GM19351 (cell line): ENCODE measurements around the gene SWAP70.

ENCODE experiments used
- ATAC-seq: cut with Tn5 transposase; IDR thresholded peaks from one replicate; pipeline ENCODE4 v1.9.1; 2021; ENCODE audit warnings: mild to moderate bottlenecking, moderate library complexity; ENCODE audit not compliant: unreplicated experiment

SWAP70 gene

DNA sequence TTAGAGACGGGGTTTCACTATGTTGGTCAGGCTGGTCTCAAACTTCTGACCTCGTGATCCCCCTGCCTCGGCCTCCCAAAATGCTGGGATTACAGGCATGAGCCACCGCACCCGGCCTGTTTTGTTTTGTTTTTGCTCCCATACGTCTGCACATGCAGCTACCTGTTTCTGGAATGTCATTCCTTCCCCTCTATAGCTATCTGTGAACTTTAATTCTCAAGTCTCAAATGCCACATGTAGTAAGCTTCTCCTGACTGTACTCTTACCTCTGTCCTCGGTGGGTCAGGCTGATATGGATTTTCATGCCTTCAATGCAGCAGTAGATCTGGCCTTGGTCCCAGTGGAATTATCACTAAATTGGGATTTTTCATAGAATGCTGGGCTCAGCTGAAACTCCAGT is 12.4 kb upstream of the SWAP70 start:
- ATAC-seq, result no peak

DNA sequence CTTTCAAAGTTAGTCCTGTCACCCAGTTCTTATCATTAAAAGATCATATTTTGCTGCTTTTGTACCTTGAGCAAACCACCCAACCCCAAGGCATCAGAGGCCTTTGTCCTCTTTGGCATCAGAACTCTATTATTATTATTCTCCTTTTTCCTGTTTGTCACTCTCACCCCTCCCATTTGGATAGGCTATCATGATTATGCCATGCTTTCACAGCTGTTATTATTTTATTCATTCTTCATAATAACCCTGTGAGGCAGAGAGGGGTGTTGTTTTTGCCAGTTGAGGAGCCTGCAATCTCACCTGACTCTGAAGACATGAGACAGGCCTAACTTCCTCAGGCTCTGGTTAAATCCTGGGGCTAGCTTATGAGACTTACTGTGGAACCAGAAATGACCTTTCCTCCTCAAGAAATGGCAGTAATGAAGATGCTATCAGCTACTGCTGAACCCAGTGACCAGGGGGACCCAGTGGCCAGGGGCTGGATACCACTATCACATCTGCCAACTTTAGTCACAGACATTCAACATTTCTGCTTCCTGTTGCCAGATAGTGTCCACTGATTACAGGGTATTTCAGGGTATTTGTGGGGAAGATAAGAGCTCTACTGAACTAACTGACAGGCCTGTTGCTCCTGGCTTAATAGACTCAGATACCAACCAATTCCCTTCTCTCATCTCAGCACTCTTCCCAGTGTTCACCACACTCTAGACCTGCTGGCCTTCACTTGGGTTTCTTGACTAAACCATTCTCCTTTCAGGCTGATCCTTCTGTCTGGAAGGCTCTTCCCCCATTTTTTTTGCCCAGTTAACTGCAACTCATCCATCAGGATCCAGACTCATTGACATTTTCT is 11.8 kb upstream of the SWAP70 start:
- ATAC-seq, result no peak

DNA sequence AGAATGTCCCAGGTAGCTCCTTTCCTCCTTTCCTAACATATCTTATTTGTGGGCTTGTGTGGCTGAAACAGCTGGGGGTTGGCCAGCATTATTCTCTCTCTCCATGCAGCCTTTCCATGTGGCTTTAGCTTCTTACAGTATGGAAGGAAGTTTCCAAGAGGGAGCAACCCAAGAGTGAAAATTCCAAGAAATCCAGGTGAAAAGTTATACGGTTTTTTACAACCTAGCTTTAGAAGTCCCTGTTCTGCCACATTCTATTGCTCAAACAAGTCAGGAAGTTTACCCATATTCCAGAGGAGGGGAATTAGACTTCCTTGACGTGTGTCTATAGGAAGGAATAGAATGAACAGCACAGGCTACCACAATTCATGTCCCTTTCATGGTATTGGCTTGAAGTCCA is 10.0 kb upstream of the SWAP70 start:
- ATAC-seq, result no peak

DNA sequence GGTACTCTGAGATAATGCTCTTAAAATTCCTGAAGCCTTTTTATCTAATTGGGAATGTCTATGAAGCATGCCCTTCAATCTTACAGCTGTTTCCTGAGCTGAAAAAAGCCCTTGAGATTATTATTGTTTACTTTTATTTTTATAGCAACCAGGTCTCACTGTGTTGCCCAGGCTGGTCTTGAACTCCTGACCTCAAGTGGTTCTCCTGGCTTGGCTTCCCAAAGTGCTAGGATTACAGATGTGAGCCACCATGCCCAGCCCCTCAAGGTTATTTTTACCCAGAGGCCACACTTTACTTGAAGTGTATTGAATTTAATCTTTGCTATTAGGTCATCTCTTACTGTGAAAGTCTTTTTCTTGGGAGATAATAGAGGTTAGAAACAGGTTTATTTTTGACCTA is 7.0 kb upstream of the SWAP70 start:
- ATAC-seq, result no peak

DNA sequence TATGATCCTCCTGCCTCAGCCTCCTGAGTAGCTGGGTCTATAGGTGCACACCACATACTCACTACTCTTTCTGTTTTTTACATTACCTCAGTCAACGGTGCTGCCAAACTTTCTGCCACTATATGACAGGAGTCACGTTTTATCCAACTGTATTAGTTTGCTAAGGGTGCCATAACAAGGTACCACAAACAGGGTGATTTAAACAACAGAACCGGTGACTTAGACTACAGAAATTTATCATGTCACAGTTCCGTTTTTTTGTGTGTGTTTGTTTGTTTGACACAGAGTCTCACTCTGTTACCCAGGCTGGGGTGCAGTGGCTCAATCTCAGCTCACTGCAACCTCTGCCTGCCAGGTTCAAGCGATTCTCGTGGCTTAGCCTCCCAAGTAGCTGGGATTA is 6.3 kb upstream of the SWAP70 start:
- ATAC-seq, result no peak

DNA sequence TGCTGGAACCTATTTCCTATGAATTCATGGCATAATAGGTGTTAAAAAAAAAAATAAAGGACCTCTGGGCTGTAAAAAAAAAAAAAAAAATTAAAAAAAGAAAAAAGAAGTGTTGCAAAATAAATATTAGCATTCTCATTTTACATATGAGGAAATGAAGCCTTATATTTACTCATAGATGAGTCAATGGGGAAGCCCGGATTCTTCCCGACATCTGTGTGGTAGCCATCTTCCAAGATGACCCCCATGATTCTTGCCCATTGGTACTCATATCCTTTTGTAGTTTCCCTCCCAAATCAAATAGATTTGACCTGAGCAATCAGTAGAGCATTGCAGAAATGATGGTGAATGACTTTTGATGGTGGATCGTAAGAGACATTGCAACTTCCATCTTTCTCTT is 3.0 kb upstream of the SWAP70 start:
- no peak for ATAC-seq

DNA sequence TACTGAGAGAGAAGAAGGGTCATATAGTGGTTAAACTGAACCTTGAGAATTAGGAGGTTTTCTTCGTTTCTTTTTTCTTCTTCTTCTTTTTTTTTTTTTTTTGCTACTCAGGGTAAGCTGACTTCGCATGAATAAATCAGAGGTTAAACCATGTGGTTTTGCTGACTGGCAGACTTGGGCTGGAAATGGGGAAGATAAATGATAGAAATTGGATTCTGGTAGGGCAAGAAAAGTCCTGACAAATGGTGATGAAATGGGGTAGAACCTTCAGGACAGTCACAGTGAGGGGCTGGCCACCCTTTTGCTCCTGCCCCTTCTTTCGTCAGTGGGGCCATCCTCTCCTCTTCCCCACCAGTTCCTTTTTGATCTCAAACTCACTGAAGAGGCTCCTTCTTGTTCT is 1.6 kb upstream of the SWAP70 start:
- no peak for ATAC-seq

DNA sequence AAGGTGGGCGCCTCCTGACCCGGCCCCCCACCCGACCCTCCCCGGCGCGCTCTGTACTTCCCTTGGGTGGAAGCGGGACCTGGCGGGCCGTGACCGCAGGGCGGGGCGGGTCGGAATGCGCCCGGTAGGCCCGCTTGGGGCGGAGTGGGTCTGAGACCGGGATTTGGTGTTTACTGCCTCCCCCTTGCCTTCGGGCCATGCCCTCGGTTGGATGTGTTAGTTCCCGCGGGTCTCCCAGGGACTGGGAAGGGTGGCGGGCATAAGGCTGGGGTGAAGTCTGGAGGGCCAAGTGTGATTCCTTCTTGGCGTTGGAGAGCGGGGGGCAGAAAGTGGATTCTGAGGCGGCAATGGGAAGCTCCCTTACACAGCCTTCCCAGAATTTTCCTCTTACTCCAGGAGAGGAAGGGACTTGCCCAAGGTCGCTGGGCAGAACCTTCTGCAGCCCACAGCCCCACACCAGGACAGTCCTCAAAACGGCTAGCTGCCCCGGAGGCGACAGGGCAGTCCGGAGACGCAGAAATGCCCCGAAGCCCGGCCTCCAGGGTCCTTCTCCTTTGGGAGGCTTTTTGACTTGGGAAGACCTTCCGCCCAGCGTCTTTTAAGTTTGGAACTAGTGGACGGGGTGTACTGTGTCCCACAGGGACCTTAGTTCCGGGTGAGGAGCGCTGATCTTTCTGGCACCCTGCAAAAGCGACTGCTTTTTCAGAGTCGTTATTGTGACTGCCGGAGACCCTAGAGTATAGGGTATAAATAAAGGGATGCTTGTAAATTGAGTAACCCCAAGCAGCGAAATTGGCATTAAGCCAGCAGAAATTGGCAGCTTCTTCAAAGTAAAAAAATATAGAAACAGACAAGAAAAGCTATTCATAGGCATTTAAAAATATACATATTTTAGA is 647 bp downstream of the SWAP70 start:
- peak; percentile 35 for ATAC-seq

DNA sequence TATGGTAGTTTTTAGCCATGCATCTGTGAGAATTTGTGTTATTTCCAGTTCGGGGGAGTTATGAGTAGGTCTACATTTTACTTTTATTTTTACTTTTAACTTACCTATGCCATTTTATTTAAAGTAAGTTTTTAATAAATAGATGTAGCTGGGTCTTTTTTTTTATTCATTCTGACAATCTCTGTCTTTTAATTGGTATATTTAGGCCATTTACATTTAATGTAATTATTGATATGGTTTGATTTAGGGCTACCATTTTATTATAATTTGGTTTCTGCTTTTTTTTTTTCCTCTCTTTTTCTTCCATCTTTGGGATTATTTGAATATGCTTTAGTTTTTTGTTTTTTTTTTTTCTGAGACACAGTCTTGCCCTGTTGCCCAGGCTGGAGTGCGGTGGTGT is 1.9 kb downstream of the SWAP70 start:
- ATAC-seq, result no peak

DNA sequence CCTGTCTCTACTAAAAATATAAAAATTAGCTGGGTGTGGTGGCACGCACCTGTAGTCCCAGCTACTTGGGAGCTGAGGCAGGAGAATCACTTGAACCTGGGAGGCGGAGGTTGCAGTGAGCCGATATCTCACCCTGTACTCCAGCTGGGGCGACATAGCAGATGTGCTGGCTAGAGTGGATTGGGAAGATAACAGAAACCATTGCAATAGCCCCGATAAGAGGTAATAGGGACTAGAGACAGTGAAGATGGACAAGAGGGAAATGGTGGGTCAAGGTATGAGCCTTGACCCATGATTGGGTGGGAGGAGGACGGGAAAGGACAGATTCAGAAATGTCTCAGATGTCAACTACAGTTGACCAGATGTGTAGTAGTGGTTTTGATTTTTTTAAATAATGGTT is 6.1 kb downstream of the SWAP70 start:
- no peak for ATAC-seq

DNA sequence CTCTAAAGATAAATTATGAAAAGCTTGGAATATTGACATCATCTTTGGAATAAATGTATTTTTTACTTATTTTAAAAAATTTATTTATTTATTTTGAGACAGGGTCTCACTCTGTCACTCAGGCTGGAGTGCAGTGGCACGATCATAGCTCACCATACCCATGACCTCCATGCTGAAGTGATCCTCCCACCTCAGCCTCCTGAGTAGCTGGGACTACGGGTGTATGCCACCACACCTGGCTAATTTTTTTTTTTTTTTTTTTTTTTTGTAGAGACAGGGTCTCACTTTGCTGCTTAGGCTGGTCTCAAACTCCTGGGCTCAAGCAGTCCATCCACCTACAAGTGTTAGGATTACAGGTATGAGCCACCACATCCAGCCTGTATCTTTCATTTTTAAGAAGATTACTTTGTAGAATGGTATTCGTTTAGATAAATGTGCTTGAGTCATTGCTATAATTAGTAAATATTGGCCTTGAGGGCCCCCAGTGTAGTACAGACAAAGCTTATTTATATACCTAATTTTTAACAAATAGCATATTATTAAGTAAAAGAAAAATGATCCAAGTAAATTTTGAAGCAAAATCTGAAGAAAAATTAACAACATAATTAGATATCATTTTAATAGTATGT is 8.5 kb downstream of the SWAP70 start:
- no peak for ATAC-seq

DNA sequence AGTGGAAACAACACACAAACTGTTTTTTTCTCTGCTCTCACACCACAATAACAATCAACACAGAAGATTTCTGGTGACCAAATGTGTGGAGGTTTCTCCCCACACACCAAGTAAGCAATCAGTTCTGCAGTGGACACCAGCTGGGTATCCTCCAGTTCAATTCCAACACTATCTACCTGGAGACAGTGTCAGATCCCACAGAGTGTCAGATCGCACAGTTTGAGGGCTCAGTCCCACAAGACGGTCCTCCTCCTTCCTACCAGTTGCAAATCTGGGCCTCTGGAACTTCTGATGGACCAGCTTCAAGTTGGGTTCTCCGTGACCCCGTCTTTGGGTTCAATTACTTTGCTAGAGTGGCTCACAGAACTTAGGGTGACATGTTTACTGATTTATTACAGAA is 9.0 kb downstream of the SWAP70 start:
- no peak for ATAC-seq

DNA sequence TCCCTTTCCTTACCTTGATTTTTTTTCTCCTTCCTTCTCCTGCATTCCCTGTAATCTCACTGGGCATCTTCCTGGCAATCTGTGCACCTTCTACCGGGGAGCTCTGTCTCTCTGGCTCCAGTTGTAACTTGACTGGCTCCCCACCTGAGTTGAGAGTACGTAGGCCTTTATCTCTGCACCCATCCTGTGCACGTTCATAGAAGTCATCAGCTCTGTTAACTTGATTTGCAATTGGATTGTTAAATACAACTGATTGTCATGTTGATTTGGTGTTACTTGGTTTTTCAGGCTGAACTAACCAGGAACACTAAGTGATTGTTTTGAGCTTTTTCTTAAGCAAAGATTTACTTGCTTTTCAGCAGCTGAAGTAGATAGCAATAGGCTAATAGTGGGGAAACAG is 11.8 kb downstream of the SWAP70 start:
- ATAC-seq, result no peak

DNA sequence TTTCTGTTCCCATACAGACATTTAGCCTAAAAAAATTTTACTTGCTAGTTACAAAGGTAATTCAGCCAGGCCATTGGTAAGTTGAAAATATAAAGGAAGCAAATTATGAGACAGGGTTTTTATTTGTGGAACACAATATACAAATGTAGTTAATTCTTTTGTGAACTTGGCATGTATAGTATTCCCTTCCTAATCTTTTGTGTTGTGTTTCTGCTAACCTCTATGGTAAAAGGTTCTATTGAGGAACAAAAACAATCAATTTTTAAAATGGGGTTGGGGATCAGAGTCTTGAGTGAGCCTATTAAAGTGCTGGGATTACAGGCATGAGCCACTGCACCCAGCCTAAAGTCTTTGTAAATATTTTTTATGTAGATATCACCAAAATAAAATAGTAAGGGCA is 14.1 kb downstream of the SWAP70 start:
- no peak for ATAC-seq

DNA sequence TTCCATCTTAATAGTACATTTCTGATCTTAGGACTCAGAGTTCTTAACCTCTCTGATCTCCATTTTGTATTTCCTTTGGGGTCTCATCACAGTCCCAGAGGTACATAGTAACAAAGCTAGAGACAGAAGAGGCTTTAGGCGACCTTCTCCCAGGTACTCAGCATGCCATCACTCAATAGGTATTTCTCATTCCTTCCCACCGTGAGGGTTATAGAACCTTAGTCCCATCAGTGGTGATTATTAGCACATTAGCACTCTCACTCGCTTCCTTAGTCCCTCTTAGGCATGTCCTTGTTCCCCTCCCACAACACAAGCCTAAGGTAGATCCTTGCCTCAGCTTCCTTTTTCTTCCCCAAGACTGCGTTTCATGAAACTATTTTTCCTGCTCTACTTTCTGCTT is 14.7 kb downstream of the SWAP70 start:
- no peak for ATAC-seq

DNA sequence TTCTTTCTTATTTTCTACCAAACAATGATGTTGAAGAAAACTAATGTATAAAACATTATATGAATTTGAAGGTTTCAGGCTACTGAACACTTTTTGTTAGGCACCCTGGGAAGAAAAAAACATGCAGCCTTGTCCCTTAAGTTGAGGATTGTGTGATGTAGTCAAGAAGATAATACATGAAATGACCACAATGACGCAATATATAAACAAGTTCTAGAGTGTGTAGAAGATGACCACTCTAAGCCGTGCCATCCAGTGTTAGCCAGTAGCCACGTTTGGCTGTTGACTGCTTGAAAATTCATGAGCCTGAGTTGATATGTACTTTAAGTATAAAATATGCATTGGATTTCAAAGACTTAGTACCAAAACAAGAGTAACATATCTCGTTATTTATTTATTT is 16.2 kb downstream of the SWAP70 start:
- ATAC-seq, result no peak

DNA sequence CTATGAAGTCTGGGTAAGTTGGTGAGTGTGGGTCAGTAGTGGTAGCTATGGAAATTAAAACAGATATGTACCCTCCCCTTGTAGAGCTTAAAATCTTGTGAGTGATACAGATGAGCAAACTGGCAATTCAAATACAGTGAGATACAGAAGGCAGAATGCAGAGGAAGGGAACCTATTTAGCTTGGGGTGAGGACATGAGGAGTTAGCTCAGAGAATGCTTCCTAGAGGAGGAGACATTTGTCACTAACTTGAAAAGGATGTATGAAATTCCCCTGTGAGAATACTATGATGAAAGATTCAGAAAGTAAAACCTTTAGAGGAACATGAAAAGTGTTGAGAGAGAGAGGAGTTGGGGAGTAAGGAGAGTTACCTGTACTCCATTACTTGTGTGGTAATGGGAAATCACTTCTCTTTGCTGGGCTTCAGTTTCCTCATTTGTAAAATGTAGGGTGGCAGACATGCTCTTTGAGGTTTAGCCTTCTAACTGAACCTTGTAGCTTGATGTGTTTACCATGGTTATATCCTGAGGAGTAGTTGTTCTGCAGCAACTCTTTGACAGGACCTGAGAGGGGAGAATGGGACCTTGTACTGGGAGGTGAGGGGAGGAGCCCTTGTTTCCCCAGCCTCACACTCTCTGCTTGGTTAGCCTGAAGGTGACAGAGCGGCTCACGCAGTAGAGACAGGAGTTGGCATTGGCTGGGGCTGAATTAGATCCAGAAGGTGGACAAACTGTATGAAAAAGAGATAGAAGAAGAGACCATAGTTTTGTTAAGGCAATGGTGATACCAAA is 17.9 kb downstream of the SWAP70 start:
- ATAC-seq, result no peak

DNA sequence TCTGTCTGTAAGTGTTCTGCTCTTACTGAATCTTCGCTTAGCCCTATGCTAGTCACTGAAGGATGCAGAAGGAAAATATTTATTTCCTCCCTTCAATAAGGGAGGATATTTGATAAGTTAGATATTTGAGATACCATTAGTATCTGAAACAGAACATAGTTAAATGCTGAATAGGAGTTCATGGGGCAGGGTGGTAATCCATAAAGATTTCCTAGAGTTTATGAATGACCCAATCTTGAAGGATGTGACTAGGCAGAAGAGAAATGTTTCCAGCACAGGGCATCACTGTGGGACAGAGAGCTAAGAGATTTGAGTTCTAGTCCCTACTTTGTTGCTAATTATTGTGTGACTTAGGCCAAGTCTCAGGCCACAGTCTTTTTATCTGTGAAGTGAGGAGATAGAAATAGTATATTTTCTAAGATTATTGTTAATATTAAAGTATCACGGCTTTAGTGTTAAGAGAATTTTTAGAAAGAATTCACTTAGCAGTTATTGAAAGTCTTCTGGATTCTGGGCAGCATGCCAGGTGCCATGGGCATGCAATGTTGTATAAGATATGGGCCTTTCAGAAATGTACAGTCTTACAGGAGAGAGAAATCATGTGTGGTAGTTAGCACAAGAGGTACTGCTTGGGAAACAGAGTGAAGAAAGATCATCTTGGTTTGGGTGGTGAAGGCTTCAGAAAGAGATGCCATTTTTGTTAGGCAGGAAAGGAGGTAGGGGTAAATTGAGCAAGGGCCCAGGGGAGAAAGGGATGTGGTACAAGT is 24.0 kb downstream of the SWAP70 start:
- no peak for ATAC-seq

DNA sequence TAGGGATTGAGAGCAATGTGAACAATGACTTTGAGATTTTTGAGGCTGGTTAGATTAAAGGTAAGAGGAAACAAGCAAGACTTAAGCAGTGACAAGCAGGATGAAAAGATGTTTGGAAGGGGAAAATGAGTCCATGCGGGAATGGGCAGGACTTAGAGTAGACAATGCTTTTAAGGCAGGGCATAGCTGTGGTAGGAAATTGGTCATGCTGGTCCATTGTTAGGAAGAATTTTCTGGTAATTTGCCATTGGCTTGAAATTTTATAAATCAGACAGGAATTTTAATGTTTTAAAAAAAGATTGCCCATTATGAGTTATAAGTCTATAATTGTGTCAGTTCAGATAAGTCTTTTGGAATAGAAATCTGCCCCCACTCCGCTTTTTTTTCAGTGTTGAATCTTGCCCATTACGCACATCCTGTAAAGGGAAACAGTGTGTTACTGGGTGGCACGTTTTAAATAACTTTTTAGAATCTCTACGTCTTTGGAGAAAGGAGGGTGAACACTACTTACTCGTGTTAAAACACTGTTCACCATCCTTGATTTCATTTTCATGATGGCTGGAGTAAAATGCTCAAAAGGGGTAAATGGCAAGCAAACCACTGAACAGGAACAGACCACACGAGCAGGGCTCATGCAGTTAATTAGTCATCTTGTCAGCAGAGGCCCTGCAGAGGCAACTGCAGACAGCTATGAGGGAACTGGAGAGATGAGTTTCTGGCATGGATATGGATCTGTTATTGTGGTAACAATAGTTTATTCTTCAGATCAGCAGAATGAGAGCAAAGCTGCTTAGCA is 25.0 kb downstream of the SWAP70 start:
- ATAC-seq, result peak; percentile 83
